Stimulated activated CD8-positive, alpha-beta memory T cell treated with anti-CD3 and anti-CD28 coated beads, Interleukin-12 subunit alpha, Interleukin-12 subunit beta, amount 100 ng/mL, for 24 hours (primary cell): Measurements from ENCODE around the gene PHF21A.

Experiments
- DNase-seq: peaks from one replicate; pipeline ENCODE4 v3.0.0-alpha.2; 2020; ENCODE audit errors: extremely low read depth

The PHF21A gene

GRCh38 chr11:45934580-45935318 lies 186.5 kb downstream of the PHF21A start:
- DNase-seq = no peak

- no peak for DNase-seq
Observed at GRCh38 chr11:45933846-45934579, 187.2 kb downstream of the PHF21A start.

- DNase-seq = no peak
Observed at GRCh38 chr11:45933131-45933831, 188.0 kb downstream of the PHF21A start.

- no peak for DNase-seq
Observed at GRCh38 chr11:45932217-45932616, 189.0 kb downstream of the PHF21A start.

- DNase-seq = no peak
Observed at GRCh38 chr11:45931739-45932138, 189.5 kb downstream of the PHF21A start.

- DNase-seq = no peak
Observed at GRCh38 chr11:45930951-45931570, 190.2 kb downstream of the PHF21A start.

GRCh38 chr11:45930031-45930794 lies 191.0 kb downstream of the PHF21A start:
- no peak for DNase-seq

- no peak for DNase-seq
Observed at GRCh38 chr11:45929486-45930030, 191.7 kb downstream of the PHF21A start.

- no peak for DNase-seq
Observed at GRCh38 chr11:45928535-45929215, 192.6 kb downstream of the PHF21A start.

- DNase-seq = no peak
Observed at GRCh38 chr11:45927684-45928413, 193.4 kb downstream of the PHF21A start.

- no peak for DNase-seq
Observed at GRCh38 chr11:45927332-45927683, 193.9 kb downstream of the PHF21A start.

GRCh38 chr11:45926536-45927331 lies 194.5 kb downstream of the PHF21A start:
- no peak for DNase-seq

GRCh38 chr11:45926001-45926401 lies 195.3 kb downstream of the PHF21A start:
- no peak for DNase-seq

GRCh38 chr11:45925550-45925949 lies 195.7 kb downstream of the PHF21A start:
- DNase-seq = no peak

GRCh38 chr11:45924927-45925326 lies 196.3 kb downstream of the PHF21A start:
- DNase-seq = no peak

GRCh38 chr11:45924036-45924915 lies 197.0 kb downstream of the PHF21A start:
- no peak for DNase-seq

GRCh38 chr11:45922425-45923082 lies 198.7 kb downstream of the PHF21A start, which contains the start of gene LARGE2:
LARGE2 (plus strand) TSS chr11:45922656; CDS start chr11:45922883, 227 bp downstream.
- no peak for DNase-seq
